ENCODE data around the gene ATAD1.

The ATAD1 gene

DNA sequence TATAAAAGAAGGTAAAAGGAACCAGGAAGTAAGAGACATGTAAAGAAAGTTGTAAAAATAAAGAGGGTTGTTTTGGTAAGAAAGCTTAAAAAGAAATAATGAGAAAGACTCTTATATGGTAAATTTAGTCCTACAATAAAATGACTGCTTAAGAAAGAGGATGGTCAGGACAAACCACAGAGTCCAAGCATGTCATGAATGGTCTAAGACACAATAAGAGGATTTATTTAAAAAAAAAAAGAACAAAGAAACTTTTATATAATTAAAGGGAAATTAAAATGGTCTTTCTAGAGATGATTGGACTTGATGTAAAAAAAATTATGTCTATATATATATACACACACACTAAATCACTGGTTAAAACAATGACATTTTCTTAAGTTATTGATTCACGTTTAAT is 18.2 kb downstream of the ATAD1 start:
- DNase-seq: no peak

GRCh38 chr10:87798082-87798481 is 19.9 kb downstream of the ATAD1 start:
- DNase-seq: no peak

DNA sequence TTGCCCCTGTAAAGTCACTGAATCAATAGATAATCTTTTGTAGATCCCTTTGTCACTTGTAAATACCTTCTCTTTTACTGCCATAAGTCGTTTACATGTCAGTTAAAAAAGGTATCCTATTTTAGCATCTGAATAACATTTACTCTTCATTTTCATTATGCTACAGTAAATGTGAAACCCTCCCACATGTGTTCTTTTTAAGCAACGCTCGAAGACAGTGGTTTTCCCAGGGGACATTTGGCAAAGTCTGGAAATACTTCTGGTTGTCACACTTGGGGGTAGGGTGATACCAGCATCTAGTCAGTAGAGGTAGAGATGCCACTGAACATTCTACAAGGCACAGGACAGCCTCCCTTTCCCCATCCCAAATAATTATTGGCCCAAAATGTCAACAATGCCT is 23.7 kb downstream of the ATAD1 start:
- DNase-seq: no peak

DNA sequence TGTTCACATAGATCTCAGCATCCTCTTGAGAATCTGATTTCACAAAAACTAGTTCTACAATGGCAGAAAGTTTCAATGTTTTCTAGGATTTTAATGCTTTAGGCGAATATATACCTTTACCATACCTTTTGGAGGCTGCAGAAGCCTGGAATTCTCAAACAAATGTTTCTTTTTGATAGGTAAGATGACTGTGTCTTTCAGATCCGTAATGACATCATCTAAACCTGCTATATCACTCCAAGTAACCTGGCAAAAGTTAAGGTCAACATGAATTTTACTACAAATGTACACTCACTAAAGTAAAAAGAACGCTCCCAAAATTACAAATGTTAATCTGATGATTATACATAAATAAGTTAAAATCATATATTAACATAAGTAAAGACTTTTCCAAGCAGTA is 27.8 kb downstream of the ATAD1 start:
- DNase-seq: no peak

GRCh38 chr10:87786421-87786820 is 31.6 kb downstream of the ATAD1 start:
- DNase-seq: no peak

- no peak for DNase-seq
Observed at GRCh38 chr10:87782721-87783120, 35.3 kb downstream of the ATAD1 start.

DNA sequence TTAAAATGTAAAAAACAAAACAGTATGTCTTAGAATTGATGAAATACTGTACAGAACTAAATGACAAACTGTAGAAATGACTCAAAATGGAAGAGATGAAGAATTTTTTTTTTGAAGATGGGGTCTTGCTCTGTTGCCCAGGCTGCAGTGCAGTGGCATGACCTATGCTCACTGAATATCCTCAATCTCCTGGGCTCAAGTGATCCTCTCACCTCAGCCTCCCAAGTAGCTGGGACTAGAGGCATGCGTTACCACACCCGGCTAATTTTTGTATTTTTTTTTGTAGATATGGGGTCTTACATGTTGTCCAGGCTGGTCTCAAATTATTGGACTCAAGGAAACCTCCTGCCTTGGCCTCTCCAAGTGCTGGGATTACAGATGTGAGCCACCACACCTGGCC is 36.5 kb downstream of the ATAD1 start:
- DNase-seq: no peak

- no peak for DNase-seq
Observed at GRCh38 chr10:87776328-87776727, 41.7 kb downstream of the ATAD1 start.

DNA sequence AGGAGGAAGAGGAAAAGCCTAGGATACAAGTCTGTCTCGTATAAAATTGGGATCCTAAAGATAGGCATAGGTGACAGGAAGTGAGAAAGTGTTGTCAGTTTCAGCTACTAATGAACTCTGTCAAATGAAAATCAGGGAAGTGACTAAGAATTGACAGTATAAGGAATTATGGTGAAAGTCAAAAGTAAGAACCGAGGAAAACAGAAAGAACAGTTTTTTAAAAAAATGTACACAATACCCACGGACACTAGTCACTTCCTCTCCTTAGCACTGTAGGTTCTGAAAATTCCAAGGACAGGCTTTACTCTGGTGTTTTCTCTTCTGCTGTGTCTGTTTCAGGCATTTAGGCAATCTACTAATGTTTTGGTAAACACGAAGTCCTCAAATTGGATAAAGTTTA is 42.3 kb downstream of the ATAD1 start:
- no peak for DNase-seq

GRCh38 chr10:87771871-87772500 is 46.0 kb downstream of the ATAD1 start:
- DNase-seq: no peak

DNA sequence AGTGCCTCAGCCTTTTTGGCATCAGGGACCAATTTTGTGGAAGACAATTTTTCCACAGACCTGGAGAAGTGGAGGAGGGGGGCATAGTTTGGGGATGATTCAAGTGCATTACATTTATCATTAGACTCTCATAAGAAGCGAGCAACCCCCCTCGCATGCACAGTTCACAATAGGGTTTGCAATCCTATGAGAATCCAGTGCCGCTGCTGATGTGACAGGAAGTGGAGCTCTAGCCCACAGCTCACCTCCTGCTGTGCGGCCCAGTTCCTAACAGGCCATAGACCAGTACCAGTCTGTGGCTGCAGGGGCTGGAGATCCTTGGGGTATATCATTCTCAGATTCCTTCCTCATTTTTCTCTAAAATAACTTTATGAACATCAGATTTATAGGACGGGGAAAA is 50.8 kb downstream of the ATAD1 start:
- DNase-seq: no peak

- DNase-seq: no peak
Observed at GRCh38 chr10:87765666-87766376, 52.2 kb downstream of the ATAD1 start.

GRCh38 chr10:87764072-87764934 is 53.7 kb downstream of the ATAD1 start:
- no peak for DNase-seq

- no peak for DNase-seq
Observed at GRCh38 chr10:87763086-87763861, 54.8 kb downstream of the ATAD1 start.

GRCh38 chr10:87761892-87762291 is 56.1 kb downstream of the ATAD1 start:
- DNase-seq: no peak

GRCh38 chr10:87761153-87761552 is 56.9 kb downstream of the ATAD1 start:
- DNase-seq: no peak

GRCh38 chr10:87760195-87760905 is 57.7 kb downstream of the ATAD1 start:
- DNase-seq: no peak

GRCh38 chr10:87759551-87759950 is 58.5 kb downstream of the ATAD1 start:
- DNase-seq: no peak

- no peak for DNase-seq
Observed at GRCh38 chr10:87757685-87758084, 60.3 kb downstream of the ATAD1 start.

DNA sequence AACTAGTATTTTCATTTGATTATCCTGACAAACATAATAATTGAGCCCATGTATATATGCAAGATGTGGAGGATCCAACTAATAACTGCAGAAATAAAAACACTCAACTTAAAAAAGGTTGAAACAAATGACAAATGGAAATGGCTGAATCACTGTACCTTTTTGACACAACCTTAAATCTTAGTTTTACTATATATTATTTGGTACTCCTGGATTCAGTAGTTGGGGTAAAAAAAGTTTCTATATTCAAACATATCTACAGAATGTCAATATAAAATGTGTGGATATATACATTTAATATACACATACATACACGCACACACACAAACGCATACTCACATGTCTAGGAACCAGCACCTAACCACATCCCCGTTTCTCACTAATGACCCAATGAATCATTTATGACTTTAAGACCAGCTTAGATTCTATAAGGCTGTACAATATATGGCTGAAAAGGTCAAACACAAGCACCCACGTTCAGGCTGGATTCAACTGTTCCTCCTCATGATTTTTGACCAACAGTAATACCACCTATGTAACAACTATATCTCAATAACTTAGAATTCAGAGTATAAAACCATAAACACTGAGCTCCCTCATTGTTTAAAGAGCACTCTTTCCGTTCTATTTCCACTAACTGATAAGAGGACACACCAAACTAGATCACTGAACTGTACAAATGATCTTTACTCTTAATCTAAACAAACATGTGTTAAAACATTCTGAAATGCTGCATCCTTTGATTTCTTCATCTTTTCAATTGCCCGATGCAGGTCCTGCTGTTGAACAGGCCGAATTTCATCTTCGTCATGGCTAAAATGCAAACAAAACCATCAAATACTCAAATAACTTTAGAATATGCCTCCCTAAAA is 63.8 kb downstream of the ATAD1 start:
- no peak for DNase-seq

- no peak for DNase-seq
Observed at GRCh38 chr10:87752566-87752965, 65.5 kb downstream of the ATAD1 start.
